CD4-positive, alpha-beta T cell treated with Interleukin-1 beta for 1 hour (primary cell): ENCODE results near the gene SEMA6A.

Source experiments
- DNase-seq, 2 donors: peaks; one replicate each; pipeline ENCODE4 v3.0.0-alpha.2; 2020 to 2022

The SEMA6A gene

GRCh38 chr5:116424258-116424615 is 150.4 kb downstream of the SEMA6A start:
- DNase-seq = no peak

- no peak for DNase-seq
Observed at GRCh38 chr5:116423587-116424257, 150.9 kb downstream of the SEMA6A start.

- DNase-seq = no peak
Observed at GRCh38 chr5:116423141-116423540, 151.5 kb downstream of the SEMA6A start.

GRCh38 chr5:116421080-116421629 is 153.5 kb downstream of the SEMA6A start:
- DNase-seq = no peak

GRCh38 chr5:116420540-116420939 is 154.1 kb downstream of the SEMA6A start:
- no peak for DNase-seq

GRCh38 chr5:116419258-116419657 is 155.4 kb downstream of the SEMA6A start:
- no peak for DNase-seq

- DNase-seq = no peak
Observed at GRCh38 chr5:116418774-116419173, 155.8 kb downstream of the SEMA6A start.

GRCh38 chr5:116418016-116418415 is 156.6 kb downstream of the SEMA6A start:
- DNase-seq = no peak

GRCh38 chr5:116415989-116416388 is 158.6 kb downstream of the SEMA6A start:
- no peak for DNase-seq

- DNase-seq = no peak
Observed at GRCh38 chr5:116415182-116415581, 159.4 kb downstream of the SEMA6A start.

- no peak for DNase-seq
Observed at GRCh38 chr5:116411101-116411571, 163.5 kb downstream of the SEMA6A start.

GRCh38 chr5:116410336-116410890 is 164.2 kb downstream of the SEMA6A start:
- no peak for DNase-seq

- DNase-seq = no peak
Observed at GRCh38 chr5:116409591-116410296, 164.9 kb downstream of the SEMA6A start.

GRCh38 chr5:116406306-116407041 is 168.1 kb downstream of the SEMA6A start:
- DNase-seq = no peak

GRCh38 chr5:116404792-116405191 is 169.8 kb downstream of the SEMA6A start:
- DNase-seq = no peak

GRCh38 chr5:116404016-116404415 is 170.6 kb downstream of the SEMA6A start:
- no peak for DNase-seq

- DNase-seq = no peak
Observed at GRCh38 chr5:116402235-116402634, 172.4 kb downstream of the SEMA6A start.

- DNase-seq = no peak
Observed at GRCh38 chr5:116401576-116401975, 173.0 kb downstream of the SEMA6A start.

GRCh38 chr5:116396476-116397099 is 178.0 kb downstream of the SEMA6A start:
- DNase-seq = no peak

- no peak for DNase-seq
Observed at GRCh38 chr5:116395631-116396203, 178.9 kb downstream of the SEMA6A start.

GRCh38 chr5:116395226-116395625 is 179.4 kb downstream of the SEMA6A start:
- no peak for DNase-seq

GRCh38 chr5:116394186-116394867 is 180.3 kb downstream of the SEMA6A start:
- no peak for DNase-seq
